Retinal pigment epithelial cell (primary cell): ENCODE results near the gene PAMR1.

ENCODE experiments used
- DNase-seq: peaks from one replicate; pipeline ENCODE4 v3.0.0-alpha.2; 2010; ENCODE audit warnings: low read depth
- H3K4me3 ChIP-seq: 2 replicates; pipeline ENCODE4 v1.5.1; 2011; ENCODE audit warnings: mild to moderate bottlenecking, low read length, control low read depth, moderate library complexity
- TF ChIP-seq, protein P1 (sequence below): conservative IDR thresholded peaks from 2 replicates; pipeline ENCODE4 v1.5.1; 2011; ENCODE audit warnings: low read depth, low read length, control low read depth, inconsistent platforms

Gene PAMR1, protein sequence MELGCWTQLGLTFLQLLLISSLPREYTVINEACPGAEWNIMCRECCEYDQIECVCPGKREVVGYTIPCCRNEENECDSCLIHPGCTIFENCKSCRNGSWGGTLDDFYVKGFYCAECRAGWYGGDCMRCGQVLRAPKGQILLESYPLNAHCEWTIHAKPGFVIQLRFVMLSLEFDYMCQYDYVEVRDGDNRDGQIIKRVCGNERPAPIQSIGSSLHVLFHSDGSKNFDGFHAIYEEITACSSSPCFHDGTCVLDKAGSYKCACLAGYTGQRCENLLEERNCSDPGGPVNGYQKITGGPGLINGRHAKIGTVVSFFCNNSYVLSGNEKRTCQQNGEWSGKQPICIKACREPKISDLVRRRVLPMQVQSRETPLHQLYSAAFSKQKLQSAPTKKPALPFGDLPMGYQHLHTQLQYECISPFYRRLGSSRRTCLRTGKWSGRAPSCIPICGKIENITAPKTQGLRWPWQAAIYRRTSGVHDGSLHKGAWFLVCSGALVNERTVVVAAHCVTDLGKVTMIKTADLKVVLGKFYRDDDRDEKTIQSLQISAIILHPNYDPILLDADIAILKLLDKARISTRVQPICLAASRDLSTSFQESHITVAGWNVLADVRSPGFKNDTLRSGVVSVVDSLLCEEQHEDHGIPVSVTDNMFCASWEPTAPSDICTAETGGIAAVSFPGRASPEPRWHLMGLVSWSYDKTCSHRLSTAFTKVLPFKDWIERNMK

DNA sequence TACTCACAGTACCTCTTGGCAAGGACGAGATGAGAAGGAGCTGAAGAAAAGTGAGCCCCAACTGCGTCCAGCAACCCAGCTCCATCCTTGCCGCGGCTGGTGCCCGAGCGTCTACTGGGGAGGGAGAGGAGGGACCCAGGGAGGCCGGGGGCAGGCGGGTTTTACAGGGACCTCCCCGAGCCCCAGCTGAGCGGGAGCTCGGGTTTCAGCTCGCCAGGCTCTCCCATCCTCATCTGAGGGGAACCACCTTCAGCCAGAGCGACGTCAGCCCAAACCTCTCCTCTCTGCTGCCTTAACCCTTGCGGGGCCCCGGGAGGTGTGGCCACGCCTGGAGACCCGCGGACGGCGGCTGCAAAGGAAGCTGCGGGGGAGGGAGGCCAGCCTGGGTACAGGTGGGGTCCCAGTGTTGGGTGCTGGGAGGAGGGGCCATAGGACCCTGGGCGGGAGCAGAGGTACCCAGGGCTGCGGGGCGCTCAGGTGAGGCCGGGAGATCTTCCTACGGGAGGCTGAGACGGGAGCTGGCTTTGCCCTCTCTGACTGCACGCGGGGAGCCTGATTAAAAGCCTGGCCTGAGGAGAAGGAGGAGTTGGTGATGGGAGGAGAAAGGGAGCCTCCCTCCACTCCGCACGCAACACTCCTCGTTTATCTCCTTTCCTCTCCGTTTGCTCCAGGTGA lies at the start of gene PAMR1:
PAMR1 (minus strand) TSS at position 116 of the 675 bp plus-strand sequence; CDS start at position 85, 31 bp downstream.
- DNase-seq, result no peak
- peak within 1 kb of the TSS; percentile 37 for H3K4me3 ChIP-seq
- TF ChIP-seq, protein P1, sequence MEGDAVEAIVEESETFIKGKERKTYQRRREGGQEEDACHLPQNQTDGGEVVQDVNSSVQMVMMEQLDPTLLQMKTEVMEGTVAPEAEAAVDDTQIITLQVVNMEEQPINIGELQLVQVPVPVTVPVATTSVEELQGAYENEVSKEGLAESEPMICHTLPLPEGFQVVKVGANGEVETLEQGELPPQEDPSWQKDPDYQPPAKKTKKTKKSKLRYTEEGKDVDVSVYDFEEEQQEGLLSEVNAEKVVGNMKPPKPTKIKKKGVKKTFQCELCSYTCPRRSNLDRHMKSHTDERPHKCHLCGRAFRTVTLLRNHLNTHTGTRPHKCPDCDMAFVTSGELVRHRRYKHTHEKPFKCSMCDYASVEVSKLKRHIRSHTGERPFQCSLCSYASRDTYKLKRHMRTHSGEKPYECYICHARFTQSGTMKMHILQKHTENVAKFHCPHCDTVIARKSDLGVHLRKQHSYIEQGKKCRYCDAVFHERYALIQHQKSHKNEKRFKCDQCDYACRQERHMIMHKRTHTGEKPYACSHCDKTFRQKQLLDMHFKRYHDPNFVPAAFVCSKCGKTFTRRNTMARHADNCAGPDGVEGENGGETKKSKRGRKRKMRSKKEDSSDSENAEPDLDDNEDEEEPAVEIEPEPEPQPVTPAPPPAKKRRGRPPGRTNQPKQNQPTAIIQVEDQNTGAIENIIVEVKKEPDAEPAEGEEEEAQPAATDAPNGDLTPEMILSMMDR, result no peak

DNA sequence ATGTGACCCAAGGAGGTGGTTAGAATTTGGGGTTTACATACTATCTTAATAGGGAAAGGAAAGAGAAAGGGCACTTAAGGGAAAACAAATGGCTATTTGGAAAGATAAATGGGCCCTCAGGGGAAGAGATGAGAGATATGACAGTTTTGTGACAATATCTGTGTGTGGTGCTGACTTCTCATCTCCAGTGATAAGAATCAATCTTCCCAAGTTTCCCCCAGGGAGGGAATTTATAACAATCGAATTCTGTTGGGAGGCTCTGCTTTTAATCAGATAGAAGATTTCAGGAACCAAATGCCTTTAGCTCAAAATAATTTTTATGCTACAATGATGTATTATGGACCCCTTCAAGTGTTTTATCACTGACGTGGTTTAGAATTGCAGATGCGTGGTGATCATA lies 46.3 kb upstream of the PAMR1 start:
- TF ChIP-seq, protein P1, result no peak
- DNase-seq, result no peak
- H3K4me3 ChIP-seq, result no peak overlapping the region

DNA sequence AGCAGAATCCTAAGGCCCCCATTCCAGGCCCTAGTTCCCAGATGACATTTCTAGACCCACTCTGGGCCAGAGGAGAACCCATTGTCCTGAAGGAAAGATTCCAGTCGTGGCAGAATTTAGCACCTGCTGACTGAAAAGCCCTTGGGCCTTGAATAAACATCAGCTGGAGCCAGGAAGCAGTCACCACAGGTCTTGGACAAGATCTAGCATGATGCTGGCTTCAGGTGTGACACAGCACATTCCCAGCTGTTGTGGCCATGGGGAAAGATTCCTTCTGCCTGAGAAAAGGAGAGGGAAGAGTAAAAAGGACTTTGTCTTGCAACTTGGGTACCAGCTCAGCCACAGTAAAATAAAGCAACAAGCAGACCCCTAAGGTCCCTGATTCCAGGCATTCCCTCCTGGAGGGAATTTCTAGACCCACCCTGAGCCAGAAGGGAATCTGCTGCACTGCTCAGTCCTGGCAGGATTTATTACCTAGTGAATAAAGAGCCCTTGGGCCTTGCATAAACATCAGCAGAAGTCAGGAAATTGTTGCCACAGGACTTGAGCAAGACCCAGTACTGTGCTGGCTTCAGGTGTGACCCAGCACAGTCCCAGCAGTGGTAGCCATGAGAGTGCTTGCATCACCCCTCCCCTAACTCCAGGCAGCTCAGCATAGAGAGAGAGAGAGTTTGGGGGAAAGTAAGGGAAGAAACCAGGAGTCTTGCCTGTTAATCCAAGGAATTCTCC lies 42.5 kb upstream of the PAMR1 start:
- TF ChIP-seq, protein P1, result no peak
- no peak for DNase-seq
- no peak overlapping the region for H3K4me3 ChIP-seq

DNA sequence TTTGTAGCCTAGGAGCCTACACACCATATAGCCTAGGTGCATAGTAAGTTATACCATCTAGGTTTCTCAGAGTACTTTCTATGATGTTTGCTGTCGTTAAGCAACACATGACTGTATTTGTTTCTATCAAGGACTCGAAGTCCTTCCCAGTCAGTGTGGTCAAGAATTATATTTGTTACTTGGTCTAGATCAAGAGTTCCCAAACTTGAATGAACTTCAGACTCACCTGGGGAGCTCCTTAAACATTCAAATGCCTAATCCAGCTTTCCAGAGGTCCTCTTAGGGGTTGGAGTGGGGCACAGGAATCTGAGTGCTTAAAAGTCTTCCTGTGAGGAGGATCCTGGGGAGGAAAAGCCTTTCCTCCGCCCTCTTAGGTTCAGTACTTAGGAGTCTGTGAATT lies 41.5 kb upstream of the PAMR1 start:
- H3K4me3 ChIP-seq, result no peak overlapping the region
- no peak for DNase-seq
- TF ChIP-seq, protein P1, result no peak

DNA sequence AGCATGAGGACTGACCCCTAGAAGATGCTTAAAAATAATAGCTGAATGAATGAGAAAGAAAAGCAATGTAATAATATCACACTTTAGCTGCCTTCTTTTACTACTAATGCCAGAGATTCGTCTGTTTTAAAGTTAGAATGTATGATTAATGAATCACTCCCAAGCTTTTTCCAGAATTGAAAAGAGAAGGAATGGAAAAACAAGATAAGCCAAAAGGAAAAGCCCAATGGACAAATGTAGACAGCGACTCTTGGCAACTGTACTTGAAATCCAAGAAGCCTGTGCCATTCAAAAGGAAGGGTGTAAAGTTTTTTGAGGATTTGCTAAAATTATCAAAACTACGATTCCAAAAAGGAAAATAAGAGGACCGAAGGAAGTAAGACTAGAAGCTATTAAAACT lies 40.8 kb upstream of the PAMR1 start:
- DNase-seq, result no peak
- TF ChIP-seq, protein P1, result no peak
- no peak overlapping the region for H3K4me3 ChIP-seq

DNA sequence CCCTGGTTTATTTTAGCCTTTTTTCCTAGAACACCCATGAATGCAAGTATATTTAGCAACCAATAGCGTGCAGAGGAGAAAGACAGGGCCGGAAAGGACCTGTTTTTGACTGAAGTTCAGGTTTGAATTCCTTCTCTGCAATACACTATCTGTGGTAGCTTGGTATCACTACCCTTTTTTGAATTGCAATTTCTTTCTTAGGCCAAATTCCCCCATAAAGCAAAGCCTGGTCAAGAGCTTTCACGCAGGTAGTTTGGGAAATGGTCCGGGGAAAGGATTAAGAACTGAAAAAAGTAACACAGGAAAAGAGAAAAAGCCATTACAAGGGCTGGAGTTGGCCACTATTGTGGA lies 38.8 kb upstream of the PAMR1 start:
- DNase-seq, result no peak
- H3K4me3 ChIP-seq, result no peak overlapping the region
- TF ChIP-seq, protein P1, result no peak
